Adrenal gland (tissue), 5 donors: ENCODE data around the gene PARP12.

Experiments used
- POLR2A ChIP-seq, 2 donors: fragments of 450-650 bp; IDR thresholded peaks; one replicate each; pipeline ENCODE4 v1.6.1; 2017; ENCODE audit warnings: antibody characterized with exemption in 2 of 2, mild to moderate bottlenecking in 2 of 2, moderate library complexity in 1 of 2
- TF ChIP-seq, protein P1 (sequence below), 6 experiments: fragments of 450-650 bp in 4 of 6; fragments of 200-600 bp in 2 of 6; sonication (generic) in 1 of 6; IDR thresholded peaks; 1 replicate in 5 of 6; 2 replicates in 1 of 6; pipeline versions ENCODE4 v1.5.1 to v1.8.0; 2016 to 2021; ENCODE audit warnings: antibody characterized with exemption in 6 of 6, mild to moderate bottlenecking in 2 of 6, moderate library complexity in 1 of 6
- donor health status: DM: no; HTN: no; CAD: no.

GRCh38 chr7:140016540-140016939 is 46.2 kb downstream of the PARP12 start:
- TF ChIP-seq, protein P1, sequence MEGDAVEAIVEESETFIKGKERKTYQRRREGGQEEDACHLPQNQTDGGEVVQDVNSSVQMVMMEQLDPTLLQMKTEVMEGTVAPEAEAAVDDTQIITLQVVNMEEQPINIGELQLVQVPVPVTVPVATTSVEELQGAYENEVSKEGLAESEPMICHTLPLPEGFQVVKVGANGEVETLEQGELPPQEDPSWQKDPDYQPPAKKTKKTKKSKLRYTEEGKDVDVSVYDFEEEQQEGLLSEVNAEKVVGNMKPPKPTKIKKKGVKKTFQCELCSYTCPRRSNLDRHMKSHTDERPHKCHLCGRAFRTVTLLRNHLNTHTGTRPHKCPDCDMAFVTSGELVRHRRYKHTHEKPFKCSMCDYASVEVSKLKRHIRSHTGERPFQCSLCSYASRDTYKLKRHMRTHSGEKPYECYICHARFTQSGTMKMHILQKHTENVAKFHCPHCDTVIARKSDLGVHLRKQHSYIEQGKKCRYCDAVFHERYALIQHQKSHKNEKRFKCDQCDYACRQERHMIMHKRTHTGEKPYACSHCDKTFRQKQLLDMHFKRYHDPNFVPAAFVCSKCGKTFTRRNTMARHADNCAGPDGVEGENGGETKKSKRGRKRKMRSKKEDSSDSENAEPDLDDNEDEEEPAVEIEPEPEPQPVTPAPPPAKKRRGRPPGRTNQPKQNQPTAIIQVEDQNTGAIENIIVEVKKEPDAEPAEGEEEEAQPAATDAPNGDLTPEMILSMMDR (IDR thresholded peaks at IDR 0.05): no peak
- no peak for TF ChIP-seq POLR2A (IDR thresholded peaks at IDR 0.05)
